AG08395 (cell line): ENCODE results near the gene USP17L30.
"Not testable (repeated sequence)": the region's sequence is repeated elsewhere in the genome, so short reads cannot be mapped to it uniquely, and the experiment has no call there.

Source experiments
- DNase-seq: peaks from one replicate; pipeline ENCODE4 v3.0.0; 2012; ENCODE audit warnings: mixed read lengths, low spot score

USP17L30 gene, protein sequence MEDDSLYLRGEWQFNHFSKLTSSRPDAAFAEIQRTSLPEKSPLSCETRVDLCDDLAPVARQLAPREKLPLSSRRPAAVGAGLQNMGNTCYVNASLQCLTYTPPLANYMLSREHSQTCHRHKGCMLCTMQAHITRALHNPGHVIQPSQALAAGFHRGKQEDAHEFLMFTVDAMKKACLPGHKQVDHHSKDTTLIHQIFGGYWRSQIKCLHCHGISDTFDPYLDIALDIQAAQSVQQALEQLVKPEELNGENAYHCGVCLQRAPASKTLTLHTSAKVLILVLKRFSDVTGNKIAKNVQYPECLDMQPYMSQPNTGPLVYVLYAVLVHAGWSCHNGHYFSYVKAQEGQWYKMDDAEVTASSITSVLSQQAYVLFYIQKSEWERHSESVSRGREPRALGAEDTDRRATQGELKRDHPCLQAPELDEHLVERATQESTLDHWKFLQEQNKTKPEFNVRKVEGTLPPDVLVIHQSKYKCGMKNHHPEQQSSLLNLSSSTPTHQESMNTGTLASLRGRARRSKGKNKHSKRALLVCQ

DNA sequence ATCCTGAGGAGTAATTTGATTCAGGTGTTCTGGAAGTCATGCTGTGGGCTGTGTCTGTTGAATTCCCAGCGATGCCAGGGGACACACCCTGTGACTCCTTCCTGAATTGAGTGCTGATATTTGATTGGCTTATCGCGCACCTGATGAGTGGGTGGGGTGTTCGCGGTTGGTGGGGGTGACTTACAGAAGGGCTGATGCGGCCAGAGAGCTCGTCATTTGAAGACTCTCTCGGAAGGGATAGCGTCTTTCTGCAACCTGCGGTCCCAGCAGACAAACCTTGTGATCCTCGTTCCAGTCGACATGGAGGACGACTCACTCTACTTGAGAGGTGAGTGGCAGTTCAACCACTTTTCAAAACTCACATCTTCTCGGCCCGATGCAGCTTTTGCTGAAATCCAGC, at the start of gene USP17L30:
TSS of gene USP17L30 (plus strand) at position 301 of the 400 bp plus-strand sequence. CDS start at position 301, 0 bp downstream.
- DNase-seq = not testable (repeated sequence)

DNA sequence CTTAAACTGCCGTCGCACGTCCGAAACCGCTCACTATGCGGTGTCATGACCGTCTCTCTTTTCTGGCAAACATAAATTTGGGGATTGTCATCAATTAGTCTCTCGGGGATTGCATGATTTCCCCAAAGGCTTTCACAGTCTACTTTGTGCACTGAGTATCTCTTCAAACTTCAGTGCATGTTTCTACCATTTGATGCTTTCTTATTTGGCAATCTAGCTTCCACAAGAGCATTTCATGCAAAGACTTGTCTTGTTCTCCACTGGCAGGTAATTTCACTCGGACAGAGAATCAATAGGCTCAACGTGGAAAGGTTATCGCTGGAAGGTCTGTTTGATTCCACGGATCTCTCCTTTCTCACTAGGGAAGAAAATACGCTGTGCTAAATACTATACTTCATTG, 38.7 kb upstream of the USP17L30 start:
- not testable (repeated sequence) for DNase-seq

DNA sequence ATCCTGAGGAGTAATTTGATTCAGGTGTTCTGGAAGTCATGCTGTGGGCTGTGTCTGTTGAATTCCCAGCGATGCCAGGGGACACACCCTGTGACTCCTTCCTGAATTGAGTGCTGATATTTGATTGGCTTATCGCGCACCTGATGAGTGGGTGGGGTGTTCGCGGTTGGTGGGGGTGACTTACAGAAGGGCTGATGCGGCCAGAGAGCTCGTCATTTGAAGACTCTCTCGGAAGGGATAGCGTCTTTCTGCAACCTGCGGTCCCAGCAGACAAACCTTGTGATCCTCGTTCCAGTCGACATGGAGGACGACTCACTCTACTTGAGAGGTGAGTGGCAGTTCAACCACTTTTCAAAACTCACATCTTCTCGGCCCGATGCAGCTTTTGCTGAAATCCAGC, 38.1 kb upstream of the USP17L30 start, which contains the start of gene USP17L24:
TSS of gene USP17L24 (plus strand) at position 301 of the 400 bp plus-strand sequence. CDS start at position 301, 0 bp downstream.
- not testable (repeated sequence) for DNase-seq

DNA sequence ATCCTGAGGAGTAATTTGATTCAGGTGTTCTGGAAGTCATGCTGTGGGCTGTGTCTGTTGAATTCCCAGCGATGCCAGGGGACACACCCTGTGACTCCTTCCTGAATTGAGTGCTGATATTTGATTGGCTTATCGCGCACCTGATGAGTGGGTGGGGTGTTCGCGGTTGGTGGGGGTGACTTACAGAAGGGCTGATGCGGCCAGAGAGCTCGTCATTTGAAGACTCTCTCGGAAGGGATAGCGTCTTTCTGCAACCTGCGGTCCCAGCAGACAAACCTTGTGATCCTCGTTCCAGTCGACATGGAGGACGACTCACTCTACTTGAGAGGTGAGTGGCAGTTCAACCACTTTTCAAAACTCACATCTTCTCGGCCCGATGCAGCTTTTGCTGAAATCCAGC, 33.3 kb upstream of the USP17L30 start, which contains the start of gene USP17L25:
TSS of gene USP17L25 (plus strand) at position 301 of the 400 bp plus-strand sequence. CDS start at position 301, 0 bp downstream.
- DNase-seq = not testable (repeated sequence)

DNA sequence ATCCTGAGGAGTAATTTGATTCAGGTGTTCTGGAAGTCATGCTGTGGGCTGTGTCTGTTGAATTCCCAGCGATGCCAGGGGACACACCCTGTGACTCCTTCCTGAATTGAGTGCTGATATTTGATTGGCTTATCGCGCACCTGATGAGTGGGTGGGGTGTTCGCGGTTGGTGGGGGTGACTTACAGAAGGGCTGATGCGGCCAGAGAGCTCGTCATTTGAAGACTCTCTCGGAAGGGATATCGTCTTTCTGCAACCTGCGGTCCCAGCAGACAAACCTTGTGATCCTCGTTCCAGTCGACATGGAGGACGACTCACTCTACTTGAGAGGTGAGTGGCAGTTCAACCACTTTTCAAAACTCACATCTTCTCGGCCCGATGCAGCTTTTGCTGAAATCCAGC, 28.6 kb upstream of the USP17L30 start, which contains the start of gene USP17L26:
TSS of gene USP17L26 (plus strand) at position 301 of the 400 bp plus-strand sequence. CDS start at position 301, 0 bp downstream.
- not testable (repeated sequence) for DNase-seq

DNA sequence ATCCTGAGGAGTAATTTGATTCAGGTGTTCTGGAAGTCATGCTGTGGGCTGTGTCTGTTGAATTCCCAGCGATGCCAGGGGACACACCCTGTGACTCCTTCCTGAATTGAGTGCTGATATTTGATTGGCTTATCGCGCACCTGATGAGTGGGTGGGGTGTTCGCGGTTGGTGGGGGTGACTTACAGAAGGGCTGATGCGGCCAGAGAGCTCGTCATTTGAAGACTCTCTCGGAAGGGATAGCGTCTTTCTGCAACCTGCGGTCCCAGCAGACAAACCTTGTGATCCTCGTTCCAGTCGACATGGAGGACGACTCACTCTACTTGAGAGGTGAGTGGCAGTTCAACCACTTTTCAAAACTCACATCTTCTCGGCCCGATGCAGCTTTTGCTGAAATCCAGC, 23.8 kb upstream of the USP17L30 start, which contains the start of gene USP17L5:
TSS of gene USP17L5 (plus strand) at position 301 of the 400 bp plus-strand sequence. CDS start at position 301, 0 bp downstream.
- DNase-seq = not testable (repeated sequence)

DNA sequence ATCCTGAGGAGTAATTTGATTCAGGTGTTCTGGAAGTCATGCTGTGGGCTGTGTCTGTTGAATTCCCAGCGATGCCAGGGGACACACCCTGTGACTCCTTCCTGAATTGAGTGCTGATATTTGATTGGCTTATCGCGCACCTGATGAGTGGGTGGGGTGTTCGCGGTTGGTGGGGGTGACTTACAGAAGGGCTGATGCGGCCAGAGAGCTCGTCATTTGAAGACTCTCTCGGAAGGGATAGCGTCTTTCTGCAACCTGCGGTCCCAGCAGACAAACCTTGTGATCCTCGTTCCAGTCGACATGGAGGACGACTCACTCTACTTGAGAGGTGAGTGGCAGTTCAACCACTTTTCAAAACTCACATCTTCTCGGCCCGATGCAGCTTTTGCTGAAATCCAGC, 19.1 kb upstream of the USP17L30 start, which contains the start of gene USP17L27:
TSS of gene USP17L27 (plus strand) at position 301 of the 400 bp plus-strand sequence. CDS start at position 301, 0 bp downstream.
- not testable (repeated sequence) for DNase-seq

DNA sequence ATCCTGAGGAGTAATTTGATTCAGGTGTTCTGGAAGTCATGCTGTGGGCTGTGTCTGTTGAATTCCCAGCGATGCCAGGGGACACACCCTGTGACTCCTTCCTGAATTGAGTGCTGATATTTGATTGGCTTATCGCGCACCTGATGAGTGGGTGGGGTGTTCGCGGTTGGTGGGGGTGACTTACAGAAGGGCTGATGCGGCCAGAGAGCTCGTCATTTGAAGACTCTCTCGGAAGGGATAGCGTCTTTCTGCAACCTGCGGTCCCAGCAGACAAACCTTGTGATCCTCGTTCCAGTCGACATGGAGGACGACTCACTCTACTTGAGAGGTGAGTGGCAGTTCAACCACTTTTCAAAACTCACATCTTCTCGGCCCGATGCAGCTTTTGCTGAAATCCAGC, 14.3 kb upstream of the USP17L30 start, which contains the start of gene USP17L28:
TSS of gene USP17L28 (plus strand) at position 301 of the 400 bp plus-strand sequence. CDS start at position 301, 0 bp downstream.
- not testable (repeated sequence) for DNase-seq

DNA sequence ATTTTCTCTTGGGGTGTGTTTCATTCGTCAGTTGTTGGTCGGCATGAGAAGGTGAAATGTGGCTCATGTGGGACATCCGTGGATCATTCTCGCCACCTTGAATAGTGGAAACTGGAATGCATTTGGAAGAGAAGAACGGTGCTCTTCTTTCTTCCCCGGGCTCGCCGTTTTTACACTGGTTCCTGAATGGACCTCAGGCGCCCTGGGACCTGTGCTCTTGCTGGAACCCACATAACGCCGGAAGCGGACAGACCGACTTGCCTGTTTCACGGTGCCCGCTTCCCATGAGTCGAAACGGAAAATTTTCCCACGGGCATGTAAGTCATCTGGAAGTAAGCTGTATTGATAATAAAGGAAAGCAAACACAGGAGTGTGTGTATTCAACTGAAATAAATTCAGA, 12.1 kb upstream of the USP17L30 start:
- DNase-seq = not testable (repeated sequence)

DNA sequence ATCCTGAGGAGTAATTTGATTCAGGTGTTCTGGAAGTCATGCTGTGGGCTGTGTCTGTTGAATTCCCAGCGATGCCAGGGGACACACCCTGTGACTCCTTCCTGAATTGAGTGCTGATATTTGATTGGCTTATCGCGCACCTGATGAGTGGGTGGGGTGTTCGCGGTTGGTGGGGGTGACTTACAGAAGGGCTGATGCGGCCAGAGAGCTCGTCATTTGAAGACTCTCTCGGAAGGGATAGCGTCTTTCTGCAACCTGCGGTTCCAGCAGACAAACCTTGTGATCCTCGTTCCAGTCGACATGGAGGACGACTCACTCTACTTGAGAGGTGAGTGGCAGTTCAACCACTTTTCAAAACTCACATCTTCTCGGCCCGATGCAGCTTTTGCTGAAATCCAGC, 9.6 kb upstream of the USP17L30 start, which contains the start of gene USP17L29:
TSS of gene USP17L29 (plus strand) at position 301 of the 400 bp plus-strand sequence. CDS start at position 301, 0 bp downstream.
- not testable (repeated sequence) for DNase-seq

DNA sequence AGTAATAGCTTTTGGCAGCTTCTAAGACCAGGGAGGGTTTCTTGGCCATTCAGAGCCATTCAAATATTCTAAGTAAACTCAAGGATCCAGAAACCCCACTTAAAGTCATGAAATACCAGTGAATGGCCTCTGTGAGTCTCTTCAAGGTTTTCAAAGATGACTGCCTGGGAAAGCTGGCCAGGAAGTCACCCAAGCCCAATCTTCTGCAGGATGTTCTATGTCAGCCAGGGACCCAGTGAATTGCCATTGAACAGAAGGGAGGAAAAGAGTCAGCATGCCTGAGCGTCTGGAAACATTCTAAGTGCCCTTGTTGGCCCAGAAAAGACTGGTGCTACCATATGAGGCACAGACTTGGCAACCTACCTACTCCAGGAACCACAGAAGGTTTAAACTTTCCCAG, 17.0 kb downstream of the USP17L30 start:
- DNase-seq = not testable (repeated sequence)

DNA sequence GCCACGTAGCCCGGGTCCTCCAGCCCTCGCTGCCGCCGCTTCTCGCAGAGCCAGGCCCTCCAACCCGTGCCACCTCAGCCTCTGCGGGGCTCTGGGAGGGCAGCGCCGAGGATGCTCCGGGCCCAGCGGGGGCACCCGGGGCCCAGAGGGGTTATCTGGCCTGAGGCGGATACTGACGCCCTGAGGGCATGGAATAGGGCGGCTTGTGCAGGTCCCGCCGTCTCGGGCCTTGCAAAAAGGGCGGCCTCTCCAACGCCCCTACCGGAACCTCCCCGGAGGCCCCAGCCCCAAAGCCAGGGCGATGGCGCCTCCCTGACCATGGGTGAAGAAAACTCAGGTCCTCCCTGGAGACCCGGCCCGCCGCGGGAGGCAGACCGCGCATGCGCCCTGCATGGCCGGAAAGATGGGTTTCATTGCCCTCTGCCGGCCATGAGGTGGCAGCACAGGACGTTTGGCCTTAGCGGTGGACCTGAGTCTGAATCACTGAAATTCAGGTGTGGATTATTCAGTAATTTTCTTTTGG, 18.1 kb downstream of the USP17L30 start:
- DNase-seq = not testable (repeated sequence)

DNA sequence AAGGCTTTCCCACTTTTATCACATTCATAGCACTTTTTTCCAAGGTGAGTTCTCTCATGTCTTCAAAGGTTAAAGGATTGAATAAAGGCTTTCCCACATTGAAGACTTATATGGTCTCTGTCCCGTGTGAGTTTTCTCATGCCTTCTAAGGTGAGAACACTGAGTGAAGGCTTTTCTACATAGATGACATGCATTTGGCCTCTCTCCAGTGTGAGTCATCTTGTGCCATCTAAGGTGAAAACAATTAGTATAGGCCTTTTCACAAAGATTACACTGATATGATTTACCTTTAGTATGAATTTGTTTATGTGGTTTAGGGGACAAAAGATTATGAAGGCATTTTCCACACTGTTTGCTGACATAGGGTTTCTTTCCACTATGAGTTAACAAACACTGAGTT, 21.2 kb downstream of the USP17L30 start:
- no peak for DNase-seq

DNA sequence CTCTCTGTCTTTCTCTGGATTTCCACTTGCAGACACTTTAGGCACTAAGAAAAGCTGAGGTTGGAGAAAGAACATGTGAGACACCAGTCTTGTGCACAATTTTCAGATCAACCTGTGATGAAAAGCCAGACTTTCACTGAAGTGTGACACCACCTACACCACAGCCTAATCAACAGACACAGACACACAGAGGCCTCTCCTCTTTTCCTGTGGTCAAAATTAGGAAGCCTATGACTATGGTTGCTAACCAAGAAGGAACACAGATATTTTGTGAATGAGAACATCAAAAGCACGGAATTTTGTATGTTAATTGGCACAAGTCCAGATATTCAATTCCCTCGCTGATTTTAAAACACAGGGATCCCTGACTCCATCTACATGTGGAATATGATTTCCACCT, 26.1 kb downstream of the USP17L30 start:
- not testable (repeated sequence) for DNase-seq

DNA sequence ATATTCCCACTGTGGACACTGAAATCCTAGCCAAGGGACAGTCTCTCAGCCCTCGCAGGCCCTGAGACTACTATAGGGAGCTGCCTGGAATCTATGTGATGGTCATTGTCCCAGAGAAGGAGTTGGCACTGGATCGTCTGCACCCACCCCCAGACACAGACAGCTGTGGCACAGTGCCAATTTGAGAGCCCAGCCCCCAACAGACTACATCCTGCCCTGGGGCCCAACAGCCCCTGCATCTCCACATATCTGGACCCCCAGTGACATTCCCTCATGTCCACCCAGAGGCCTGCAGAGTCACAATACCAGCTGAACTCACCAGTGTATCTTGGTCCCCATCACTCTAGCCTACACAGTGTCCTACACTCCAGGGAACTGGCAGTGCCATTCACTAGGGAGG, 42.8 kb downstream of the USP17L30 start:
- not testable (repeated sequence) for DNase-seq

DNA sequence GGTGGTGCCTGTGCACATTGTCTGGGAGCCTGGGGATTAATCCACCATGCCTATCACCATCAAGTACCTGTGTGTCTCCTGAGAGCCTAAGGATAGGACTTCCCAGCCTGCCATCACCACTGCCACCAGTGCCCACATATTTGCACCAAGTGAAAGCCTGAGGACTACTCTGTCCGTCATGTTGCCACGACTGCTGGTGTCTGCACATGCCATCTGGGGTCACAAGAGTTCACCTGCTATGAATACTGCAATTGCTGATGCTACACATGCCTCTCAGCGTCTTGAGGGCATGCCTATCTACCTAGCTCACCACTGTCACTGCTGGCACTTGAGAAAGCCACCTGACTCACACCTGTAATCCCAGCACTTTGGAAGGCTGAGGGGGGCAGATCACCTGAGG, 43.6 kb downstream of the USP17L30 start:
- not testable (repeated sequence) for DNase-seq

DNA sequence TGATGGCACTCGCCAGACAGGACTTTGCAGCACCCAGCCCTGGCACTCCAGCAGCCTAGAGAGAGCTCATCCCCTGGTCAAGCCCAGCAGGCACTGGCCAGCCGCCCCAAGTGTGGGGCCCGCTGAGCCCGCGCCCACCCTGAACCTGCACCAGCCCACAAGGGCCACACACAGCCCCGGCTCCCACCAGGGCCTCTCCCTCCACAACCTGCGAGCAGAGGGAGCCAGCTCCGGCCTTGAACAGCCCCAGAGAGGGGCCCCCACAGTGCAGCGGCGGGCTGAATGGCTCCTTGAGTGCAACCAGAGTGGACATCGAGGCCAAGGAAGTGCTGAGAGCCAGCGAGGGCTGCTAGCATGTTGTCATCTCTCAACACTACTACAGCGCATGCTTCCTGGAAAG, 46.9 kb downstream of the USP17L30 start:
- DNase-seq = no peak
